ENCODE data around the gene HINFP.
A peak's percentile ranks its signal among the peaks of the same experiment; 100 is the strongest.
"Not testable (repeated sequence)": the region's sequence is repeated elsewhere in the genome, so short reads cannot be mapped to it uniquely, and the experiment has no call there.

Gene HINFP

DNA sequence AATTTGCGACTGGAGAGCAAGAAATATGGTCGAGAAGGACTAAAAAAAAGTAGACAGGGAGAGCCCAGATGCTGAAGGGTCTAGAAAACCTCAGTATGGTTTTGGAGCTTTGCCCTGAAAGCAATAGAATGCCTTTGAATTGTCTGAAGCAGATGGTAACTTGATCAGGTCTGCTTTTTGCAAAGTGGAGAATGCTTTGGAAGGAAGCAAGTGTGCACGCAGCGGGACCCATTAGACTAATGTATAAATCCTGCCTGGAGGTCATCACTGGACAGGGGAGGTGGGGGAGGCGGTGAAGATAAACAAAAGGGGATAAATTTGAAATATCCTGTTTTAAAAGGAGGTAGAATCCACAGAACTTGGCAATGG, 757 bp upstream of the HINFP start:
- DNase-seq = peak; percentile 50

DNA sequence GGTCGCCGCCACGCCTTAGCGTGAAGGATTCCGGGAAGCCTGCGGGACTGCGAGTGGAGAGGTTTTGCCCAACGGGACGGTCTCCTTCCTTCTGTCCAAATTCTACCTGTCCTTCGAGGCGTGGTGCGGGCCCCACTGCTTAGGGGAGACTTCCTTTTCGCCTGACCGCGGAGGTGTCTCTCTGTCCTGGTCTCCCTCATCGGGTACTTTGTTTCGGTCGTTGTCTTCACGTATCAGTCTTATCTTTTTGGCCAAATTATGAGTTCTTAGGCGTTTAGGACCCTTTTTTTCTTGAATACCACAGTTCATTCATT, 388 bp downstream of the HINFP start:
- no peak for DNase-seq

DNA sequence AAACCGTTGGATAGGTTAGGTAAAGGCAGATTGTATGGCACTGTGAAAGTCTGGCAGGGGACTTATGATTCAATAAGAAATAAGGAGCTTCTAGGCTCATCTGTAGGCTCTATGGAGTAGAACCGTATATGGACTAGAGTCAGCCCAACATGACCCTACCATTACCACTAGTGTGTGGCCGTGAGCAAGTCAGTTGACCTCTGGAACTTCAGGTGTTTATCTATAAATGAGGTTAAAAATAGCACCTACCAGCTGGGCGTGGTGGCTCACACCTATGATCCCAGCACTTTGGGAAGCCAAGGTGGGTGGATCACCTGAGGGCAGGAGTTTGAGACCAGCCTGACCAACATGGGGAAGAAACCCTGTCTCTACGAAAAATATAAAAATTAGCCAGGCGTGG, 4.4 kb downstream of the HINFP start:
- no peak for DNase-seq

DNA sequence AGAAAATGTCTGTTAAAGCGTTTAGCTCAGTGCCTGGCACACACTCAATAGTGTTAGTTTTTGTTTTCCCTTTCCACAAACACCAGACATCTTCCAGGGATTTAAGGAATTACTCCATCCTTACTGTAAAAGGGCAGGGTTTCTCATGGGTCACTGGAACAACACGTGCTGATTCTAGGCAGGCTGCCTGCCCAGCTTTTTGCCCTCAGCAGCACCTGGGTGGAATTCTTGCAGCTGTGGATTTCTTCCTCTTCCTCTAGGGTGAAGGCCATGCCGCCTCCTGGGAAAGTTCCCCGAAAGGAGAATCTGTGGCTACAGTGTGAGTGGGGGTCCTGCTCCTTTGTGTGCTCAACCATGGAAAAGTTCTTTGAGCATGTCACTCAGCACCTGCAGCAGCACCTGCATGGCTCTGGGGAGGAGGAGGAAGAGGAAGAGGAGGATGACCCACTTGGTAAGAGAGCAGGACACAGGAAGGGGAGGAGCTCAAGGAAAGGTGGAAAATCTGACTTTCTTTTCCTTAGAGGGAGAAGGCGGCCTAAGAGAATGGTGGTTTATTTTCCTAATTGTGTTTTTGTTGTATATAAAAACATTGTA, 5.4 kb downstream of the HINFP start:
- no peak for DNase-seq

DNA sequence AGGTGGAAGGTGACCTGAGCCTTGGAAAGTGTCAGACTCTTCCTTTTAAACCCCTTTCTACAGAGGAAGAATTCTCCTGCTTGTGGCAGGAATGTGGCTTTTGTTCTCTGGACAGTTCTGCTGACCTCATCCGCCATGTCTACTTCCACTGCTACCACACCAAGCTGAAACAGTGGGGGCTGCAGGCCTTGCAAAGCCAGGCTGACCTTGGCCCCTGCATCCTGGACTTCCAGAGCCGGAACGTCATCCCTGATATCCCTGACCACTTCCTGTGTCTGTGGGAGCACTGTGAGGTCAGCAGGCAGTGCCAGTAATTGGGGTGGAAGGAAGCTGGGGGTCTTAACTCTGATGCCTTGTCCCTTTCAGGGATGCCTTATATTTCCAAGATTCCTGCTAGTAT, 9.3 kb downstream of the HINFP start:
- DNase-seq = no peak

DNA sequence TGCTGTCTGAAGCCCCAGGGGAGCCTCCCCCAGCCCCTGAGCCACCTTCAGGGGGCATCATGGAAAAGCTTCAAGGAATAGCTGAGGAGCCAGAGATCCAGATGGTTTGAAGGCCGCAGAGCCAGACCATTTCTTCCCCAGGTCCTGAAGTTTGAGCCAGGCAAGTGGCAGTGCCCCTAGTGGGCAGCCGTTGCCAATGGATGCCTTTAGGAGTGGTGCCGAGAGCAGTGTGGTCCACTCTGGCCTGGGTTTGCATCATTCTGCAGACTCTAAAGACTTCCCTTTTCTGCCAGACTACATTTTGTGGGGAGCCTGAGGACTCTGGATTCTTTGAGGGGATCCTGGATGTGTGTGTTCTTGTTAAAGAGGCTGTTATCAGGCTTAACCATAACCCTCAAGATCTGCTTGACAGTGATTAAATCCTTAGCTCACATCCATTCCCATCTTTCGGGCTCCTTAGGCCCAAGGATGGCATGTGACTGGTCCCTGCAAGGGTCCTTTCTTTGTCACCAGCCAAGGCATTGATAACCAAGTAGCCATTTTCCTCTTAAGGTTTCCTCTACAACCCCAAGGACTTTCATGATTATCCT, 13.1 kb downstream of the HINFP start:
- no peak for DNase-seq

DNA sequence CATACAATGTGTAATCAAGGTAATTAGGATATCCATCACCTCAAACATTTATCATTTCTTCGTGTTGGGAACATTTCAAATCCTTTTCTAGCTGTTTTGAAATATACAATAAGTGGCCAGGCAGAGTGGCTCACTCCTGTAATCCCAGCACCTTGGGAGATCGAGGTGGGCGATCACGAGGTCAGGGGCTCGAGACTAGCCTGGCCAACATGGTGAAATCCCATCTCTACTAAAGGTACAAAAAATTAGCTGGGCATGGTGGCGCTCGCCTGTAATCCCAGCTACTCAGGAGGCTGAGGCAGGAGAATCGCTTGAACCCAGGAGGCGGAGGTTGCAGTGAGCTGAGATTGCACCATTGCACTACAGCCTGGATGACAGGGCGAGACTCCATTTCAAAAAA, 17.9 kb downstream of the HINFP start:
- not testable (repeated sequence) for DNase-seq

DNA sequence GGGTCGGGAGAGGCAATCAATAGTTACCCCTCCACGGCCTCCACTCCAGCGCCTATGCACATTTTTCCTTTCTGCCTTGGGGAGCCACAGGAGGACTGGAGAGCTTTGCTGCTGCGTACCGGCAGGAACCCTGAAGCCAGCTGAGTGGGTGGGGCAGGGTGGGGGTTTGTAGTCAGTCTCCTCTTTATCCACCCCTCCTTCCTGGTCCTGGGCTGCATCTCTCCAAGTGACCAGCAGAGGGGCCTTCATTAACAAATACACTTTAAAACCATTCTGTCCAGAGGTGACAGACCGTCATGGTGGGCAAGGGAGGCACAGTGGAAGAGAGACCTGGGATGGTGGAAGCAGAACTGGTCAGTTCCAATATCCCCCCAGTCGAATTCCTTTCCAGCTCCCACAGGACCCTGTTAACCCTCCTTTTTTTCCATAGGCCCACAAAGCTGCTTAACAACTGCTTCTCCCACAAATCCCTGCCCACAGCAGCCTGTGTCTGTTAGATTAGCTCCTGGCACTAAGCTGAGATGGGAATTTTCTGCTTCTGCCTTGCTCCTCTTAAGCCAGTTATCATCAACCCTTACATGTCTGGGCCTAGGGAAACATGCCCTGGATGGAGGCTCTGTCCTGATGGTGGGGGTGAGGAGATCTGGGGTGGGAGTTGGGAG, 23.6 kb downstream of the HINFP start:
- no peak for DNase-seq

DNA sequence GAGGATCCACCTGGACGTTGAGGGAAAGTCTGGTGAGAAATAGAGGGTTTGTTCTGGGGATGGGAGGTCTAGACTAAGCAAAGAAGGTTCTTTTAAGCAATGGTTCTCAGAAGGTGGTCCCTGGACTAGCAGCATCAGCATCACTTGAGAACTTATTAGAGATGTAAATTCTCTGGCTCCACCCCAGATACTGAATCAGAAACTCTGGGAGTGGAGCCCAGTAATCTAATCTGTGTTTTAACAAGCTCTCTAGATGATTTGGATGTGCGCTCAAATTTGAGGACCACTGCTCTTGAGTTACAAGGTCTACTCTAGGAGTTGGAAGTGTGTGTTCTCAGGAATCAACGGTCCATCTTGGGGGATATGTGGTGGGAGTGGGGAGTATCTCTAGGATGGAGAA, 24.2 kb downstream of the HINFP start:
- DNase-seq = no peak

DNA sequence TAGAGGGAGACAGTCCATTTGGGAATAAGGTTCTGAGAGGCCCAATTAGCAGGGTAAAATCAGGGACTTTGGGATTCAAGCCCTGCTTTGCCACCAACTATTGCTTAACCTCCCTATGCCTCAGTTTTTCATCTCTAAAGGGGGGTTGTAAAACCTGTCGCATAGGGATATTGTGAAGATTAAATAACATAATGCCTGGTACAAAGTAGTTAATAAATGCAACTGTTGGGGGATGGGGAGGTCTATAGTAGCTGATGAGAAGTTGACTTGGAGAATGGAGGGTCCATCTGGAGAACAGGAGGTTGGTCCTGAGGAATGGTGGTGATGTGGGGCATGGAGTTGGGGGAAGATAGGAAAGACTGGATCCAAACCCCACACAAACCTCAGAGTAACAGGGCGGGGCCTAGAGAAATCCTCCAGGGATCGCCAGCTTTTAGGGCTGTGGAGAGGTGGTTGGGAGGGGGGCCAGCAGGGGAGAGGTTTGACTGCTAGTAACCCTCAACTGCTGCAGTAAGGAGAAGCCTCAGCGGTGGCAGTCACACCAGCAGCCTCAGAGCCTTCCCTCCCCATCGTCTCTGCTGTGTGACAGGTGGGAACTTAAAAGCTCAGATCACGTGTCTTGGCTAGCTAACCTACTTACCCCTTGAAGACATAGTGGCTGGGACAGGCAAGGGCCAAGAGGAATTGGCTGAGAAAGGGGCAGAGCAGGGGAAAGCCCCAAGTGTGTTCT, 26.4 kb downstream of the HINFP start:
- DNase-seq = peak; percentile 59

DNA sequence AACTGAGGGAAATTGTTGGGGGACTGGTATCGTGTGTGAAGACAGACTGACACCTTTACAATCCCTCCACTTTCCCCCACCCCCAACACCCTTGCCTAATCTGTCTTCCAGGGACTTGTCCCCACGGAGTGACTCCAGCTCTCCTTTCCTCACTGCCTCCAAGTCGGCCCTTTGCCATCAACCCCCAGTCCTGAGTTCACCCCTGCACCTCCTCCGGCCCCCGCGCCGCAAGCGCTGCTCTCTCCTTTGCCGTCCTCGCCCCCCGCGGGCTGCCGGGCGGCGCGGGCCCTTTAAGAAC, 27.3 kb downstream of the HINFP start:
- DNase-seq = no peak

DNA sequence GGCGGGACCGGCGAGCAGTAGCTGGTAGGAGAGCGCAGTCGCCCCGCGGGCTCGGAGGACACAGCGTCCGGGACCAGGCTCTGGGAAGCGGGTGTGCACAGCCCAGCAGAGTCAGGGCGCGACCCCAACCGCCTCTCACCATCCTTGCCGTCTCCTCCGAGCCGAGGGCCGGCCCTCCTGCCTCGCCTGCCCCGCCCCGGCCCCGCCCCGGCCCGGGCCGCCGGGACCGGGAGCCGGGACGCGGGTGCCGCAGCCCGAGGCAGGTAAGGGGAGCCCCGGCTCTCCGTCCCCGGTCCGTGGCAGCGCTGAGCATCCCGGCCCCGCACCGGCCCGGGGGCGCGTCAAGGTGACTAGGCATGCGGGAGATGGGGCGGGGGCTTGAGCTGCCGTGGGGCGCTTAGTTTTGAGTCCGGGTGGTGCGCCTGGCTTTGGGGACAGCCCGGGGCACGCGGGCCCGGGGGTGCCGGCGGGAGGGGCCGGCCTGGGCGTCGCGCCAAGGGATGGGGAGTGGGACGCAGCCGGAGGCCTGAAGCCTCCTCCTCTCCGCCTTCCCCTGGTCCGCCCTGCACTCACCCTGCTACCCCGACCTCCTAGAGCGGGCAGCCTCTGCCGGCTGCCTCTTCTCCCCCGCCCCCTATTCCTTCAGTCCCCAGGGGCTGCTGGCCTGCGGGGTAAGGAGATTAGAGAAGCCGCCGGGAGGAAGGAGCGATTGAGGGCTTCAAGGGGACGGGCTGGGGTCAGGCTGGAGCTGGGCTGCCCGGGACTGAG, 27.8 kb downstream of the HINFP start, which contains the start of gene ABCG4:
ABCG4 (plus strand) TSS at position 35 of the 768 bp plus-strand sequence. CDS start 914 bp downstream, outside the sequence.
- DNase-seq = no peak

DNA sequence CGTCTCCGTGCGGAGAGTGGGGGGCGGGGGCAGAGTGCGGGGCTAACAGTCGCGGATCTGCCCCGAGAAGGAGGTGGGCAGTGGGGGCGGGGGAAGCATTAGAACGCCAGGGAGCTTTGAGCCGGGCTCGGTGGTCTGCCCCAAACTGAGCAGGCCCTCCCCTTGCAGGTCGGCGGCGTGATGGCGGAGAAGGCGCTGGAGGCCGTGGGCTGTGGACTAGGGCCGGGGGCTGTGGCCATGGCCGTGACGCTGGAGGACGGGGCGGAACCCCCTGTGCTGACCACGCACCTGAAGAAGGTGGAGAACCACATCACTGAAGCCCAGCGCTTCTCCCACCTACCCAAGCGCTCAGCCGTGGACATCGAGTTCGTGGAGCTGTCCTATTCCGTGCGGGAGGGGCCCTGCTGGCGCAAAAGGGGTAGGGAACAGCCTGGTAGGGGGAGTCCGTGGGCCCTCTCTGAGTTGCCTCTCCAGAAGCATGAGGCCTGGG, 28.5 kb downstream of the HINFP start:
- DNase-seq = no peak

DNA sequence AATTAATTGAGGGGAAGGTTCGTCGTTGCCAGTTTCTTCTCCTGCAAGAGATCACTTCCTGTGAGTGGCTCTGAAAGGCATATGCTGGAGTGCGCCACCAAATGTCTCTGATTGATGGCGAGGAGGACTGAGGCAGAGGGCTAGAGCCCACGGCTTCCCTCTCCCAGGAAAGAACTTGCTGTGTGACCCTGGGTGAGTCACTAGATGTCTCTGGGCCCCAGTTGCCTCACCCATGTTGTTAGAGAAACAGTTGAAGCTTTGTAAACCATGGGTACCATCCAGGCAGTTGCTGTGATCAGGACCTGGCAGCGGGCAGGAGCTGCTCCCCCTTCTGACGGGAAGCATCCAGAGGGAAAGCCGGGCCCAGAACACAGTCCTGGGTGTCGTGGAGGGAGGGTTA, 30.7 kb downstream of the HINFP start:
- no peak for DNase-seq

DNA sequence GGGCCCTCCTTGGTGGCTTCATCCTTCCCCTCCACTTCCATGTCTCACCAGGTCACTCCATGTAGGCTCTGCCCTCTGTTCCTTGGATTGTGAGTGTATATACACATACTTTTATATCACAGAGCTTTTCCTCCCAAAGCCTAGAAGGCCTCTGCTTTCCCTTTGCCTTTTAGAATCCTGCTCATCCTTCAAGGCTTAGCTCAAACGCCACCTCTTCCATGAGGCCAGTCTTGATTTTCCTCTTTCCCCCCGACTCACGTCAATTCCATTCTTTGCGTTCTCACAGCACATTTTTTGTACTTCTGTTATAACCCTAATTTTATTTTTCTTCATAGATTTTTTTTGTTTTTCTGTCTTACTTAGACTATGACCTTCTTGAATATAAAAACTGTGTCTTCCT, 31.2 kb downstream of the HINFP start:
- DNase-seq = no peak

DNA sequence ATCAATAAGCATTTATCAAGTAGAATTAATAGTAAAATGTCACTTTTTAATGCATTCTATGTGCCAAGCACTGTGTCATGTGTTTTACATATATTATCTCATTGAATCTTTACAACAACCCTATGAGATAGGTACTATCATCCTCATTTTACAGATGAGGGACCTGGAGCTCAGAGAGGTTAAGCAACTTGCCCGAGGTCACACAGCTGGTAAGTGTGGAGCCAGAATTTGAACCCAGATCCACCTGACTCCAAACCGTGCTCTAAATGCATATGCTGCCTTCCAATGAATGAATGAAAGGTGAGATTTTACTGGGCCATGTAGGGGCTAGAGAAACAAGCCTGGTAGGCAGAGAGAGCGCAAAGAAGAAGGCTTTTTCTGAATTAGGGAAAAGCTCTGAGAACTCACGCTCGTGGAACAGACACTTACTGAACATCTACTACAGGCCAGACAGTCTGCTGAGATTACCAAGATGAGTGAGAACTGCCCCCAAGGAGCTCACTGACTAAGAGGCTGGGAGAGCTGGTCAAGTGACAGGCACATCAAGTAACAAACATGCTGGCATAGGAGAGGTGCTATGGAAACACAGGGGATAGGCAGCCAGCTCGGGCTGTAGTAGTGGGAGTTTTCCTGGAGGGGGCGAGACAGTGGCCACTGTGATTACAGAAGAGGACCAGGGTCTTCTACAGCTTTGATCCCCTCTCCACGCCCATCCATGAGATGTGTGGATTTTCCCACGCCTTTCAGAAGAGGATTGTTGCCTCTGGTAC, 31.9 kb downstream of the HINFP start:
- no peak for DNase-seq

DNA sequence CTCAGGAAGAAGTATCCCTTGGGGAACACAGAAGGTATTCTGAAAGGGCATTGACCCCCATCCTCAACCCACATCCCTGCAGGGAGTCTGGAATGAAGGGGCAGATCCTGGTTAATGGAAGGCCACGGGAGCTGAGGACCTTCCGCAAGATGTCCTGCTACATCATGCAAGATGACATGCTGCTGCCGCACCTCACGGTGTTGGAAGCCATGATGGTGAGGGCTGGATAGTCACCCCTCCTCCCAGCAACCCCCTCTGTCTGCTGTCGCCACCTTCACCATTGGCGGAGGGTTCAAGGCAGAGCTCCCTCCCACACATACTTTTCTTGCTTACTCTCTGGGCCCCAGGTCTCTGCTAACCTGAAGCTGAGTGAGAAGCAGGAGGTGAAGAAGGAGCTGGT, 32.8 kb downstream of the HINFP start:
- DNase-seq = no peak

DNA sequence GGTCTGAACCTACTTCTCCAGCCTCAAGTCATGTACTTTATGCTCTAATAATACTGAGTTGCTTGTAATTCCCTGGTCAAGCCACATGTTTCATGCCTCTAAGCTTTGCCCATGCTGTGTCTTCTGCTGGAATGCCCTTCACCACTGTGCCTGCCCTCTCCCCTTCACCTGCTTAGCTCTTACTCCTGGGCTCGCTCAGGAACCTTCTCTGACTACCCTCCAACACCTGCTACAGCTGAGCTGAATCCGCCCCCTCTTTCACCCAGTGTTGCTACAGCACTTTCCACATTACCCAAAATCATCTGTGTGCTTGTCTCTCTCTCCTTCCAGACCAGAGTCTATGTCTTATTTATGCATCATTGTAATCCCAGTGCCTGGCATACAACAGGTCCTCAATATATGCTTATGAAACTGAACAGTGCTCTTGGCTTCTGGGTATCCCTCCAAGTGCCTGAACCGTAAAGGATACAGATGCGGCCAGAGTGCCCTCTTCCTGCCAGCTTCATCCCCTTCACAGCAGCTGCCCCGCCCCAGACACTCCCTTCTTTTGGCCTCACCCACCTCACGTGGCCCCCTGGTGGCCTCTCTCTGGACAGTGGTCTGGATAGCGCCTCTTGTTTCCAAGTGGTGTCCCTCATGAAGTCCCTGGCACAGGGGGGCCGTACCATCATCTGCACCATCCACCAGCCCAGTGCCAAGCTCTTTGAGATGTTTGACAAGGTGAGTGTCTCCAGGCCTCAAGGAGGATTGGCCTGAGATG, 34.5 kb downstream of the HINFP start:
- no peak for DNase-seq

DNA sequence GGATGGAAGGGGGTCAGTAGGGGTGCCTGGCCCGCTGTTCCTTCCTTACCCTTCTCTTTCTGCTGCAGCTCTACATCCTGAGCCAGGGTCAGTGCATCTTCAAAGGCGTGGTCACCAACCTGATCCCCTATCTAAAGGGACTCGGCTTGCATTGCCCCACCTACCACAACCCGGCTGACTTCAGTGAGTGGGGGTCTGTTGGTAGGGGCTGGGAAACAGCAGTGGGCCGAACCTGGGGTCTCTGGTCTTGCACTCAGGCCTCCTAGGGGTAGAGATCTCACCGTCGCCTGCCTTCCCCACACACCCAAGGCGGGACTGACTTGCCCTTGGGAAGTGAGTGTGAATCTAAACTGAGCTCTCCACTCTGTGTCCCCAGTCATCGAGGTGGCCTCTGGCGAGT, 35.1 kb downstream of the HINFP start:
- DNase-seq = no peak

DNA sequence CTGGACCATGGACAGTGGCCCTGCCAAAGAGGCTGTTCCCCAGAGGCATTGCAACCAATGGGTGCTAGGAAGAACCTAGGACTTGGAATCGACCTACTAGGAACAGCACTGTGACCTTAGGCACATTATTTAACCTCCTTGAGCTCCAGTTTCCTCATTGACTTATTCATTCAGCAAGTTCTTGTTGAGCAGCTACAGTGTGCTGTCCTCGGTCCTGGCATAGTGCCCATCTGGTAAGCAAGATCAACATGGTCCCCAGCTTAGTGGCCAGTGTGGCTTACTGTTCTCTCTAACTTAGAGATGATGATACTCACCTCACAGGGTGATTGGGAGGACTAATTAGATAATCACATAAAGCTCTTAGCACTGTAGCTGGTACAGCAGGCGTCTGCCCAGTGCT, 35.7 kb downstream of the HINFP start:
- no peak for DNase-seq

DNA sequence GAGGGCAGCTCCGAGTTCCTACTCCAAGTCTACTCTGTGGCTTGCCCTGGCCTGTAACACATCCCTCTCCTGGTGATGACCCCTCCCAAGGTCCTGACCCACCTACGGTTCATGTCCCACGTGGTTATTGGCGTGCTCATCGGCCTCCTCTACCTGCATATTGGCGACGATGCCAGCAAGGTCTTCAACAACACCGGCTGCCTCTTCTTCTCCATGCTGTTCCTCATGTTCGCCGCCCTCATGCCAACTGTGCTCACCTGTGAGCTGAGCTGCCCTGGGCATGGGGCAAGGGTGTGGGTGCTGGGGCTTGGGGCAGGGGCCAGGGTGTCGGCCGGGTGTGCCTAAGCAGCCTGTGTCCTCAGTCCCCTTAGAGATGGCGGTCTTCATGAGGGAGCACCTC, 37.1 kb downstream of the HINFP start:
- no peak for DNase-seq

DNA sequence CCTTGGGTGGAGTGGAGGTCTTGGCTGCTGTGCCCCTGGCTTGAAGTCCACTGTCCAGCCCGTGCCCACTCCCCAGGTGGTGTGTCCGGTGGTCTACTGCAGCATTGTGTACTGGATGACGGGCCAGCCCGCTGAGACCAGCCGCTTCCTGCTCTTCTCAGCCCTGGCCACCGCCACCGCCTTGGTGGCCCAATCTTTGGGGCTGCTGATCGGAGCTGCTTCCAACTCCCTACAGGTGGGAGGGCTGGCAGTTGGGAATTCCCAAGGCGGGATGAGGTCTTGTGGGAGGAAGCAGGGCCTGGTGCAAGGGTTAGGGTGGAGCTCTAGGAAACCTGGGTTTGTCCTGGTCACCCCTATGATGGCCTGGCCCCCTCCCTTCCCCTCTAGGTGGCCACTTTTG, 38.8 kb downstream of the HINFP start:
- DNase-seq = no peak

Data from NCI-H2171 treated with DMSO at 0.1 percent for 48 hours (cell line).